Measurements from ENCODE around the gene TSPAN9. TPM values are rescaled to one million over a fixed set of nuclear protein-coding genes. Genes with fewer than 3 reads are reported as not detected.

The TSPAN9 gene
- total RNA-seq, 1 donor, result 13.0 TPM

DNA sequence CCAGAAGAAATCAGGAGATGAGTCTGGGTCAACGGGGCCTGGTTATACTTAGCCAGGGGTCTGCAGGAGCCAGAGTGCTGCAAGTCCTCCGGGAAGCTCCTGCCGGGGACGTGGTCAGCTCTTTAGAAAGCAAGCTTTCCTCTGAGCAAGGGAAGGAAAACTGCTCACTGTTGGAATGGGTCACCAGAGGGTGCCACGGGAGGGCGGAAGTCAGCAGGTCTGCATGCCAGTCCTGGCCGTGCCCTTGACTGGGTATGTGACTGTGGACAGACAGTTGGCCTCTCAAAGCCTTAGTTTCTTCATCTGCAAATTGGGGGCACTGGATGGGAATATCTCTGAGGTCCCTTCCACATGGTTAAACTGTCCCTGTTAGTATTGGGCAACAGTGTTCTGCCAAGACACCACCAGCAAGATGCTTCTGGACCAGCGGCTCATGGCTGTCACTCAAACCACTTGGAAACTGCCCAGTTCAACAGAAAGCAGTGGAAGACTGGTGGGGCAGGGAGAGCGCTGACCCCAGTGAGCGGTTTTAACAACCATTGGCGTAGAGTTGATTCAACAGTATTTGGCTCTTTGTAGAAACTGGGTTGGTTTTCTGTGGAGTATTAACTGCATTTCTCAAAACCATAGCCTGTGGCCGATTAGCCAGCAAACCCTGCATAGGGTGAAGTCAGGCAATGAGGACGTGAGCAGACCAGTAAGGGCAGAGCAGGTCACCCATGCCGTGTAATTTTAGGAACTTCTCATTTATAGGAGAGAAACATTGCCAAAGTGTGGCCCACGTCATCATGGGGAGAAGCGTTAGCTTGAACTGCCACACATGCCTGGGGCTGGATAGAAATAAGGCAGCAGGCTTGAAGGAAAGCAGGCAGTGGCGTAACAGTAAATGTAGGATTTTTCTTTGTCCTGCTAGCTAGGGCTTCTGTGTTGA, 249.9 kb downstream of the TSPAN9 start:
- no peaks in the 10 kb centered on the region for H3K79me2 ChIP-seq (ENCODE audit: insufficient read depth, low read length)
- H3K4me3 ChIP-seq (ENCODE audit: insufficient read depth, low read length), result no peak overlapping the region
- no peak overlapping the region for H2AFZ ChIP-seq (ENCODE audit: low read length)
- H3K4me1 ChIP-seq (ENCODE audit: insufficient read depth, low read length), result no peaks in the 10 kb centered on the region
- DNase-seq (ENCODE audit: insufficient read length, low spot score, missing footprints), result peak; percentile 67
- no peak overlapping the region for H3K27ac ChIP-seq (ENCODE audit: low read depth, low read length)
- no peaks in the 10 kb centered on the region for H4K20me1 ChIP-seq (ENCODE audit: insufficient read depth, low read length)
- no peaks in the 10 kb centered on the region for H3K36me3 ChIP-seq (ENCODE audit: insufficient read depth, low read length)
- TF ChIP-seq, protein P1, sequence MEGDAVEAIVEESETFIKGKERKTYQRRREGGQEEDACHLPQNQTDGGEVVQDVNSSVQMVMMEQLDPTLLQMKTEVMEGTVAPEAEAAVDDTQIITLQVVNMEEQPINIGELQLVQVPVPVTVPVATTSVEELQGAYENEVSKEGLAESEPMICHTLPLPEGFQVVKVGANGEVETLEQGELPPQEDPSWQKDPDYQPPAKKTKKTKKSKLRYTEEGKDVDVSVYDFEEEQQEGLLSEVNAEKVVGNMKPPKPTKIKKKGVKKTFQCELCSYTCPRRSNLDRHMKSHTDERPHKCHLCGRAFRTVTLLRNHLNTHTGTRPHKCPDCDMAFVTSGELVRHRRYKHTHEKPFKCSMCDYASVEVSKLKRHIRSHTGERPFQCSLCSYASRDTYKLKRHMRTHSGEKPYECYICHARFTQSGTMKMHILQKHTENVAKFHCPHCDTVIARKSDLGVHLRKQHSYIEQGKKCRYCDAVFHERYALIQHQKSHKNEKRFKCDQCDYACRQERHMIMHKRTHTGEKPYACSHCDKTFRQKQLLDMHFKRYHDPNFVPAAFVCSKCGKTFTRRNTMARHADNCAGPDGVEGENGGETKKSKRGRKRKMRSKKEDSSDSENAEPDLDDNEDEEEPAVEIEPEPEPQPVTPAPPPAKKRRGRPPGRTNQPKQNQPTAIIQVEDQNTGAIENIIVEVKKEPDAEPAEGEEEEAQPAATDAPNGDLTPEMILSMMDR (IDR thresholded peaks at IDR 0.05; ENCODE audit: extremely low read depth, low read depth, low read length), result no peak
- no peaks in the 10 kb centered on the region for H3K9me3 ChIP-seq (ENCODE audit: low read depth, low read length)
- H3K27me3 ChIP-seq (ENCODE audit: insufficient read depth, low read length), result peaks cover 26% of the 10 kb centered on the region
- no peak overlapping the region for H3K4me2 ChIP-seq (ENCODE audit: insufficient read depth, low read length)

DNA sequence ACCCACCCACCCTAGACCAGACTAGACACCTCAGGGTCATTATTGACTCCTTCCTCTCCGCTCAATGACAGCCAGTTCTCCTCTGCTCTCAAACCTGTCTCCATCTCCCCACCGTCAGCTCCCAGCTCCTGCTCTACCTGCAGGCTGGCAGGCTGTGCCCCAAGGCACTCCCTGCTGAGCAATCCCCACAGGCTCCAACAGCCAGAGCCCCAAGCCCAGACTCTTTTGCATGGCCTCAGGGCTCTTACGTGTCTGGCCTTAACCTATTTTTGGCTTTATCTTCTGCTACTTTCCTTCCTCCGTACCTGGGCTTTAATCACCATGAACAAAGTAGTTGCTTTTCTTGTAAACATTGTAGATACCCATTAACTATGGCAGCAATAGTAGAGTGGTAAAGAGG, 250.9 kb downstream of the TSPAN9 start:
- Histone ChIP-seq H3K4me3 (ENCODE audit: insufficient read depth, low read length) (no peak overlapping the region), H3K27ac (ENCODE audit: low read depth, low read length) (no peak overlapping the region), H3K9me3 (ENCODE audit: low read depth, low read length) (no peaks in the 10 kb centered on the region), H4K20me1 (ENCODE audit: insufficient read depth, low read length) (no peaks in the 10 kb centered on the region), H3K79me2 (ENCODE audit: insufficient read depth, low read length) (no peaks in the 10 kb centered on the region), H3K36me3 (ENCODE audit: insufficient read depth, low read length) (no peaks in the 10 kb centered on the region), H3K27me3 (ENCODE audit: insufficient read depth, low read length) (peaks cover 26% of the 10 kb centered on the region), H3K4me1 (ENCODE audit: insufficient read depth, low read length) (no peaks in the 10 kb centered on the region), H3K4me2 (ENCODE audit: insufficient read depth, low read length) (no peak overlapping the region), H2AFZ (ENCODE audit: low read length) (no peak overlapping the region)
- no peak for DNase-seq (ENCODE audit: insufficient read length, low spot score, missing footprints)
- TF ChIP-seq, protein P1 (IDR thresholded peaks at IDR 0.05; ENCODE audit: extremely low read depth, low read depth, low read length), result no peak

DNA sequence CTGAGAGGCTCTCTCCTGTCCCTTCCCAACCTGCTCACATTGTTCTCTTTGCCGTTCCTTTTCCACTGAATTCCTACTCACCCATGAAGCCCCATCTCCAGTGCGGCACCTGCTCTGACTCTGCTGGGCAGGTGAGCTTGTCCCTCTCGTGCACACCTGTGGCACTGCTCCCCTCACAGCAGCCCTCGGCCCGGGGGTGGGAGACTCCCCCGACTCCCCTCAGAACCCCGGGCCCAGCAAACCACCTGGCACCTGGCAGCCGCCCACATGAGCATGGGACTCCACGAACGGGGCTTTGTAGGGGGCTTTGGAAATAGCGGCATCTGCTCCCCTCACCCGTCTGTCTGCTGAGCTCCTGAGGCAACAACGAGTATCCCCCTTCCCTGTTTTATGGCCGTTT, 251.4 kb downstream of the TSPAN9 start:
- peaks cover 26% of the 10 kb centered on the region for H3K27me3 ChIP-seq (ENCODE audit: insufficient read depth, low read length)
- TF ChIP-seq, protein P1 (IDR thresholded peaks at IDR 0.05; ENCODE audit: extremely low read depth, low read depth, low read length), result no peak
- H2AFZ ChIP-seq (ENCODE audit: low read length), result no peak overlapping the region
- no peak overlapping the region for H3K4me2 ChIP-seq (ENCODE audit: insufficient read depth, low read length)
- H3K4me3 ChIP-seq (ENCODE audit: insufficient read depth, low read length), result no peak overlapping the region
- H3K9me3 ChIP-seq (ENCODE audit: low read depth, low read length), result no peaks in the 10 kb centered on the region
- H3K27ac ChIP-seq (ENCODE audit: low read depth, low read length), result no peak overlapping the region
- no peaks in the 10 kb centered on the region for H3K36me3 ChIP-seq (ENCODE audit: insufficient read depth, low read length)
- H3K4me1 ChIP-seq (ENCODE audit: insufficient read depth, low read length), result no peaks in the 10 kb centered on the region
- DNase-seq (ENCODE audit: insufficient read length, low spot score, missing footprints), result no peak
- H4K20me1 ChIP-seq (ENCODE audit: insufficient read depth, low read length), result no peaks in the 10 kb centered on the region
- no peaks in the 10 kb centered on the region for H3K79me2 ChIP-seq (ENCODE audit: insufficient read depth, low read length)

DNA sequence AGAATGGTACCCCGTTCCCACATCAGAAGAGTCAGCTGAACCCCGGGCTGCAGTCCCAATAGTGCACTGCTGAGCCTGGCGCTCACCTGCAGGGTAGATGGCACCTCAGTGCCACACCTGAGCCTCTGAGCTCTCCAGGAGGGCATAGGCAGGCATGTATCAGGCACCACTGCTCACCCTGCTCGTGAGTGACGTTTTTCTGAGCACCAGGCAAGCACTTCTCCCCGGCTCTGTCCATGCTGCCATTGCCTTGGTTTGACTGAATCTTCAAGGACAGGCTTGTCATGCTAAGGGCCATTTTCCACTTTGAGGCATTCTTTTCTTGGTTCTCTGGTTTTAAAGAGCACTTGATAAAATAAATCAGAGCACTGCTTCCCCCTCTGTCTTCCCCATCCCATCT, 252.2 kb downstream of the TSPAN9 start:
- Histone ChIP-seq H3K9me3 (ENCODE audit: low read depth, low read length) (no peaks in the 10 kb centered on the region), H3K27ac (ENCODE audit: low read depth, low read length) (no peak overlapping the region), H4K20me1 (ENCODE audit: insufficient read depth, low read length) (no peaks in the 10 kb centered on the region), H3K79me2 (ENCODE audit: insufficient read depth, low read length) (no peaks in the 10 kb centered on the region), H3K36me3 (ENCODE audit: insufficient read depth, low read length) (no peaks in the 10 kb centered on the region), H3K27me3 (ENCODE audit: insufficient read depth, low read length) (peaks cover 22% of the 10 kb centered on the region), H2AFZ (ENCODE audit: low read length) (no peak overlapping the region), H3K4me3 (ENCODE audit: insufficient read depth, low read length) (no peak overlapping the region), H3K4me2 (ENCODE audit: insufficient read depth, low read length) (no peak overlapping the region), H3K4me1 (ENCODE audit: insufficient read depth, low read length) (no peaks in the 10 kb centered on the region)
- TF ChIP-seq, protein P1 (IDR thresholded peaks at IDR 0.05; ENCODE audit: extremely low read depth, low read depth, low read length), result no peak
- peak; percentile 68 for DNase-seq (ENCODE audit: insufficient read length, low spot score, missing footprints)

Measured in osteoblast (primary cell).